Measurements from ENCODE around the gene PIGU. TPM values are rescaled to one million over a fixed set of nuclear protein-coding genes. Genes with fewer than 3 reads are reported as not detected.

The PIGU gene
- total and polyA plus RNA-seq, 2 donors (not counting 1 experiment from before 2014, with no cell fraction given) = 12.0 to 19.3 TPM

GRCh38 chr20:34530342-34530741 is 146.6 kb downstream of the PIGU start:
- Histone ChIP-seq H3K9ac (ENCODE audit: low read length) (no peak overlapping the region), H3K27ac (ENCODE audit: low read length in 2 of 2) (no peak overlapping the region), H3K9me3 (ENCODE audit: control extremely low read depth in 1 of 3, control insufficient read depth in 2 of 3, insufficient read depth in 1 of 3, low read length in 2 of 3) (no peaks in the 10 kb centered on the region), H3K27me3 (replicated peaks in 1 of 4; ENCODE audit: control extremely low read depth in 1 of 4, control insufficient read depth in 3 of 4, insufficient read depth in 4 of 4, low read length in 3 of 4) (no peaks in the 10 kb centered on the region), H3K4me3 (ENCODE audit: control extremely low read depth in 1 of 5, extremely low read depth in 1 of 5, insufficient read depth in 1 of 5, low read depth in 2 of 5, low read length in 4 of 5) (no peak overlapping the region), H3K79me2 (ENCODE audit: control insufficient read depth, insufficient read depth, low read length) (peaks cover 42% of the 10 kb centered on the region), H3K36me3 (replicated peaks in 1 of 2; ENCODE audit: control extremely low read depth in 1 of 2, control insufficient read depth in 1 of 2, extremely low read depth in 1 of 2, insufficient read depth in 2 of 2, low read length in 1 of 2) (peaks cover 6 to 87% of the 10 kb centered on the region in 2 experiments), H4K20me1 (ENCODE audit: control insufficient read depth, insufficient read depth, low read length, poor library complexity, severe bottlenecking) (peaks cover 58% of the 10 kb centered on the region), H3K4me2 (replicated peaks; ENCODE audit: low read depth, low read length, poor library complexity, severe bottlenecking) (no peak overlapping the region), H2AFZ (ENCODE audit: insufficient read depth, low read depth, low read length, poor library complexity, severe bottlenecking) (no peak overlapping the region), H3K4me1 (ENCODE audit: control insufficient read depth in 2 of 2, insufficient read depth in 2 of 2, low read length in 2 of 2) (no peaks in the 10 kb centered on the region)
- ATAC-seq (ENCODE audit: low read depth) (no peak), DNase-seq (no peak)
- intact Hi-C loops (cut with micrococcal nuclease) = no loop called here
- ChIA-PET POLR2A (interaction anchor here (0.6 kb wide), 1 partner anchor 218 kb away, joined by 8 read pairs; no protein-coding TSS in a partner anchor), CTCF (interaction anchor here (1.1 to 1.4 kb wide), 3 partner anchors 8 to 240 kb away, joined by 4 read pairs; no protein-coding TSS in a partner anchor)
- 90% methylated on average over 2 of the region's 5 CpGs for WGBS (ENCODE audit: insufficient coverage)
- Mint-ChIP-seq H3K27me3 (no peaks in the 10 kb centered on the region), H3K4me1 (peaks cover 2% of the 10 kb centered on the region), H3K9me3 (ENCODE audit: insufficient read depth) (no peaks in the 10 kb centered on the region), H3K4me3 (no peak overlapping the region), H3K27ac (no peak overlapping the region)
- TF ChIP-seq EZH2 (IDR thresholded peaks at IDR 0.05; ENCODE audit: borderline replicate concordance, insufficient read depth, low read depth, low read length, poor library complexity, severe bottlenecking) (no peak), CTCF (IDR thresholded peaks at IDR 0.05) (no peak)

GRCh38 chr20:34529742-34530141 is 147.2 kb downstream of the PIGU start:
- Mint-ChIP-seq H3K27me3 (no peaks in the 10 kb centered on the region), H3K4me3 (no peak overlapping the region), H3K9me3 (ENCODE audit: insufficient read depth) (no peaks in the 10 kb centered on the region), H3K27ac (no peak overlapping the region), H3K4me1 (peaks cover 2% of the 10 kb centered on the region)
- peaks cover 64% of the 10 kb centered on the region for H4K20me1 ChIP-seq (ENCODE audit: control insufficient read depth, insufficient read depth, low read length, poor library complexity, severe bottlenecking)
- no peaks in the 10 kb centered on the region for H3K27me3 ChIP-seq (replicated peaks in 1 of 4; ENCODE audit: control extremely low read depth in 1 of 4, control insufficient read depth in 3 of 4, insufficient read depth in 4 of 4, low read length in 3 of 4)
- 98% methylated on average over 3 of the region's 3 CpGs for WGBS (ENCODE audit: insufficient coverage)
- intact Hi-C loops (cut with micrococcal nuclease) = no loop called here
- H3K9ac ChIP-seq (ENCODE audit: low read length) = no peak overlapping the region
- ChIA-PET POLR2A (interaction anchor here (0.6 kb wide), 1 partner anchor 218 kb away, joined by 8 read pairs; no protein-coding TSS in a partner anchor), CTCF (interaction anchor here (1.4 kb wide), 1 partner anchor 9 kb away, joined by 4 read pairs; no protein-coding TSS in a partner anchor)
- no peak overlapping the region for H2AFZ ChIP-seq (ENCODE audit: insufficient read depth, low read depth, low read length, poor library complexity, severe bottlenecking)
- H3K4me2 ChIP-seq (replicated peaks; ENCODE audit: low read depth, low read length, poor library complexity, severe bottlenecking) = no peak overlapping the region
- TF ChIP-seq CTCF (IDR thresholded peaks at IDR 0.05) (no peak), EZH2 (IDR thresholded peaks at IDR 0.05; ENCODE audit: borderline replicate concordance, insufficient read depth, low read depth, low read length, poor library complexity, severe bottlenecking) (no peak)
- peaks cover 48% of the 10 kb centered on the region for H3K79me2 ChIP-seq (ENCODE audit: control insufficient read depth, insufficient read depth, low read length)
- H3K4me3 ChIP-seq (ENCODE audit: control extremely low read depth in 1 of 5, extremely low read depth in 1 of 5, insufficient read depth in 1 of 5, low read depth in 2 of 5, low read length in 4 of 5) = no peak overlapping the region
- ATAC-seq (ENCODE audit: low read depth) = no peak
- no peaks in the 10 kb centered on the region for H3K4me1 ChIP-seq (ENCODE audit: control insufficient read depth in 2 of 2, insufficient read depth in 2 of 2, low read length in 2 of 2)
- H3K9me3 ChIP-seq (ENCODE audit: control extremely low read depth in 1 of 3, control insufficient read depth in 2 of 3, insufficient read depth in 1 of 3, low read length in 2 of 3) = no peaks in the 10 kb centered on the region
- peaks cover 6 to 85% of the 10 kb centered on the region in 2 experiments for H3K36me3 ChIP-seq (replicated peaks in 1 of 2; ENCODE audit: control extremely low read depth in 1 of 2, control insufficient read depth in 1 of 2, extremely low read depth in 1 of 2, insufficient read depth in 2 of 2, low read length in 1 of 2)
- no peak for DNase-seq
- H3K27ac ChIP-seq (ENCODE audit: low read length in 2 of 2) = no peak overlapping the region
